GM12891 (cell line): ENCODE results near the gene LRCH3.

Experiments
- POLR2A ChIP-seq: IDR thresholded peaks from 2 replicates; pipeline ENCODE4 v1.6.1; 2011; ENCODE audit warnings: low read depth, low read length, control low read depth
- POLR2AphosphoS5 ChIP-seq: IDR thresholded peaks from 2 replicates; pipeline ENCODE4 v1.6.1; 2011; ENCODE audit warnings: low read depth, low read length, control low read depth
- TAF1 ChIP-seq: IDR thresholded peaks from 2 replicates; pipeline ENCODE4 v1.6.1; 2011; ENCODE audit warnings: low read depth, low read length, control low read depth

GRCh38 chr3:197801891-197802778, 11.1 kb downstream of the LRCH3 start:
- TF ChIP-seq POLR2A (no peak), POLR2AphosphoS5 (no peak), TAF1 (no peak)
